Natural killer cell (primary cell): ENCODE measurements around the gene GABBR2. TPM values are rescaled to one million over a fixed set of nuclear protein-coding genes. Genes with fewer than 3 reads are reported as not detected.
"Not testable (repeated sequence)": the region's sequence is repeated elsewhere in the genome, so short reads cannot be mapped to it uniquely, and the experiment has no call there.

Experiments used
- ATAC-seq, 3 donors: fragments of 150-1000 bp in 2 of 3; fragments of 200-7000 bp in 1 of 3; cut with Tn5 transposase; 1 replicate in 1 of 3; 2 replicates in 2 of 3; pipeline ENCODE4 v1.10.0; 2021; ENCODE audit warnings: mild to moderate bottlenecking in 2 of 3, moderate library complexity in 2 of 3
- DNase-seq, 2 donors: peaks; one replicate each; pipeline versions ENCODE4 v3.0.0 to v3.0.0-alpha.2; 2013 to 2021; ENCODE audit warnings: mixed read lengths in 1 of 2
- H3K27ac ChIP-seq: one replicate; pipeline ENCODE4 v1.5.1; 2013; ENCODE audit warnings: mild to moderate bottlenecking, low read length
- H3K27me3 ChIP-seq: one replicate; pipeline ENCODE4 v1.6.1; 2013; ENCODE audit warnings: low read length; ENCODE audit not compliant: control insufficient read depth, insufficient read depth
- H3K36me3 ChIP-seq: one replicate; pipeline ENCODE4 v1.6.1; 2013; ENCODE audit warnings: low read length; ENCODE audit not compliant: control insufficient read depth, insufficient read depth
- H3K4me1 ChIP-seq: one replicate; pipeline ENCODE4 v1.6.1; 2013; ENCODE audit warnings: low read length; ENCODE audit not compliant: control insufficient read depth, insufficient read depth
- H3K4me3 ChIP-seq: one replicate; pipeline ENCODE4 v1.5.1; 2013; ENCODE audit warnings: low read length
- H3K9me3 ChIP-seq: one replicate; pipeline ENCODE4 v1.6.1; 2013; ENCODE audit warnings: low read length; ENCODE audit not compliant: control insufficient read depth, insufficient read depth
- H3K27ac Mint-ChIP-seq, 2 donors: one replicate each; pipeline ENCODE4 v1.8.0; 2022; ENCODE audit warnings: mild to moderate bottlenecking in 2 of 2, mixed read lengths in 2 of 2, moderate library complexity in 1 of 2
- H3K27me3 Mint-ChIP-seq, 2 donors: one replicate each; pipeline ENCODE4 v1.8.0; 2022; ENCODE audit warnings: low read depth in 2 of 2, mixed read lengths in 2 of 2
- H3K36me3 Mint-ChIP-seq: one replicate; pipeline ENCODE4 v1.8.0; 2022; ENCODE audit warnings: mixed read lengths
- H3K4me1 Mint-ChIP-seq, 2 donors: one replicate each; pipeline ENCODE4 v1.8.0; 2022; ENCODE audit warnings: mixed read lengths in 2 of 2
- H3K4me3 Mint-ChIP-seq: one replicate; pipeline ENCODE4 v1.8.0; 2022; ENCODE audit warnings: mild to moderate bottlenecking, moderate library complexity, mixed read lengths
- H3K9me3 Mint-ChIP-seq, 2 donors: one replicate each; pipeline ENCODE4 v1.8.0; 2022; ENCODE audit warnings: mixed read lengths in 2 of 2
- WGBS: methylation state at CpG from one replicate; pipeline ENCODE4 v1.1.7; 2013; ENCODE audit warnings: missing lambda C conversion rate; ENCODE audit not compliant: insufficient coverage; 5-methylcytosine and 5-hydroxymethylcytosine counted together
- intact Hi-C: fragments of 100-400 bp; cut with micrococcal nuclease; formaldehyde crosslinking; loops from one replicate; pipeline ENCODE4 v1.14.2; 2022
- total RNA-seq, 4 donors: library from RNA; stranded (reverse); fragments of 120-200 nt in 1 of 4; gene quantifications; one replicate each; pipeline versions ENCODE4 v1.2.3 to v1.2.4, GENCODE V29; 2013 to 2022
- TF ChIP-seq, protein P1 (sequence below): fragments of 200-600 bp; IDR thresholded peaks from one replicate; pipeline ENCODE4 v1.8.0; 2022; ENCODE audit warnings: antibody characterized with exemption

The GABBR2 gene
- total RNA-seq, 3 donors from 2014 or later (not counting 1 experiment from before 2014, with no cell fraction given) = not detected

DNA sequence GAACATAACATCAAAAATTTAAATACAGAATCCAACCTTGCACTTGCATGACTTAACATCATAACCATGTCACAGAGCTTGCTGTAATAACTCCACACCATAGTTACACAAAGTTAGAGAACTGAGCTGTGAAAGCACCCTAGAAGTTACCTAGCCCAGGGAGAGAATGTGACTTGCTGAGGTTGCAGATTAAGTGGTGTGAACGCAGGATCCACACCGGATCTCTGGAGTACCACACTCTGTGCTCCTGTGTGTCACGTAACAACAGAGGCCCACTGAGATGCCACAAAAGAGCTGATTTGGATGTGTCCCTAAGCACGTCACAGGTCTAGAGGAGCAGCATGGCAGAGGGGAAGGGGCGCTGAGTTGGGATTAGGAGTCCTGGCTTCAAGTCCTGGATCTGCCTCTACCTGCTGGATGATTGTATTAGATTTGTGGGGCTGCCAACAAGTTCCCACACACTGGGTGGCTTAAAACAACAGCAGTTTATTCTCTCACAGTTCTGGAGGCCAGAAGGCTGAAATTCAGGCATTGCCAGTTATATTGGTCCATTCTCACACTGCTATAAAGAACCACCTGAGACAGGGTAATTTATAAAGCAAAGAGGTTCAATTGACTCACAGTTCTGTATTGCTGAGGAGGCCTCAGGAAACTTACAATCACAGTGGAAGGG, 240.0 kb downstream of the GABBR2 start:
- Mint-ChIP-seq H3K9me3 (no peaks in the 10 kb centered on the region), H3K27ac (no peak overlapping the region), H3K27me3 (peaks cover 2 to 36% of the 10 kb centered on the region in 2 donors), H3K36me3 (no peaks in the 10 kb centered on the region), H3K4me1 (no peaks in the 10 kb centered on the region), H3K4me3 (no peak overlapping the region)
- Histone ChIP-seq H3K4me3 (no peak overlapping the region), H3K9me3 (no peaks in the 10 kb centered on the region), H3K4me1 (no peaks in the 10 kb centered on the region), H3K36me3 (no peaks in the 10 kb centered on the region), H3K27me3 (no peaks in the 10 kb centered on the region), H3K27ac (no peak overlapping the region)
- 90% methylated on average over 5 of the region's 5 CpGs for WGBS
- TF ChIP-seq, protein P1, sequence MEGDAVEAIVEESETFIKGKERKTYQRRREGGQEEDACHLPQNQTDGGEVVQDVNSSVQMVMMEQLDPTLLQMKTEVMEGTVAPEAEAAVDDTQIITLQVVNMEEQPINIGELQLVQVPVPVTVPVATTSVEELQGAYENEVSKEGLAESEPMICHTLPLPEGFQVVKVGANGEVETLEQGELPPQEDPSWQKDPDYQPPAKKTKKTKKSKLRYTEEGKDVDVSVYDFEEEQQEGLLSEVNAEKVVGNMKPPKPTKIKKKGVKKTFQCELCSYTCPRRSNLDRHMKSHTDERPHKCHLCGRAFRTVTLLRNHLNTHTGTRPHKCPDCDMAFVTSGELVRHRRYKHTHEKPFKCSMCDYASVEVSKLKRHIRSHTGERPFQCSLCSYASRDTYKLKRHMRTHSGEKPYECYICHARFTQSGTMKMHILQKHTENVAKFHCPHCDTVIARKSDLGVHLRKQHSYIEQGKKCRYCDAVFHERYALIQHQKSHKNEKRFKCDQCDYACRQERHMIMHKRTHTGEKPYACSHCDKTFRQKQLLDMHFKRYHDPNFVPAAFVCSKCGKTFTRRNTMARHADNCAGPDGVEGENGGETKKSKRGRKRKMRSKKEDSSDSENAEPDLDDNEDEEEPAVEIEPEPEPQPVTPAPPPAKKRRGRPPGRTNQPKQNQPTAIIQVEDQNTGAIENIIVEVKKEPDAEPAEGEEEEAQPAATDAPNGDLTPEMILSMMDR = no peak
- no peak for ATAC-seq
- DNase-seq = no peak
- intact Hi-C loops = no loop called here

DNA sequence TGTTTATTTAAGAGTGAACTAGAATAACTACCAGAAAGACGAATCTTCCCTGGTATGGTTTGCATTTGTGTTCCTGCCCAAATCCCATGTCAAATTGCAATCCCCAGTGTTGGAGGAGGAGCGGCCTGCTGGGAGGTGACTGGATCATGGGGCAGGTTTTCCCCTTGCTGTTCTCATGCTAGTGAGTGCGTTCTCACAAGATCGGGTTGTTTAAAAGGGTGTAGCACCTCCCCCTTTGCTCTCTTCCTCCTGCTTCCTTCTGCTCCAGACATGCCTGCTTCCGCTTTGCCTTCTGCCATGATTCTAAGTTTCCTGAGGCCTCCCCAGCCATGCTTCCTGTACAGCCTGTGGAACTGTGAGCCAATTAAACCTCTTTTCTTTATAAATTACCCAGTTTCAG, 242.9 kb downstream of the GABBR2 start:
- ATAC-seq = no peak
- Histone ChIP-seq H3K27me3 (no peaks in the 10 kb centered on the region), H3K9me3 (peaks cover 3% of the 10 kb centered on the region), H3K4me1 (no peaks in the 10 kb centered on the region), H3K27ac (no peak overlapping the region), H3K4me3 (no peak overlapping the region), H3K36me3 (no peaks in the 10 kb centered on the region)
- Mint-ChIP-seq H3K27me3 (peaks cover 0 to 27% of the 10 kb centered on the region in 2 donors), H3K36me3 (no peaks in the 10 kb centered on the region), H3K9me3 (peaks cover 0 to 4% of the 10 kb centered on the region in 2 donors), H3K27ac (no peak overlapping the region), H3K4me3 (no peak overlapping the region), H3K4me1 (no peaks in the 10 kb centered on the region)
- intact Hi-C loops = no loop called here
- no peak for DNase-seq
- WGBS = 72% methylated on average over 5 of the region's 5 CpGs
- TF ChIP-seq, protein P1 = no peak

DNA sequence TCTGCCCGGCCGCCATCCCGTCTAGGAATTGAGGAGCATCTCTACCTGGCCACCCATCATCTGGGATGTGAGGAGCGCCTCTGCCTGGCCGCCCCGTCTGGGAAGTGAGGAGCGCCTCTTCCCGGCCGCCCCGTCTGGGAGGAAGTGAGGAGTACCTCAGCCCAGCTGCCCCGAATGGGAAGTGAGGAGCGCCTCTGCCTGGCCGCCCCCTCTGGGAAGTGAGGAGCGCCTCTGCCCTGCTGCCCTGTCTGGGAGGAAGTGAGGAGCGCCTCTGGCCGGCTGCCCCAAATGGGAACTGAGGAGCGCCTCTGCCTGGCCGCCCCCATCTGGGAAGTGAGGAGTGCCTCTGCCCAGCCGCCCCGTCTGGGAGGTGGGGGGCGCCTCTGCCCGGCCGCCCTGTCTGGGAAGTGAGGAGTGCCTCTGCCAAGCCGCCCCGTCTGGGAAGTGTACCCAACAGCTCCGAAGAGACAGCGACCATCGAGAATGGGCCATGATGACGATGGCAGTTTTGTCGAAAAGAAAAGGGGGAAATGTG, 244.5 kb downstream of the GABBR2 start:
- DNase-seq, H3K4me1 Mint-ChIP-seq, H3K36me3 Mint-ChIP-seq, H3K27me3 ChIP-seq, ATAC-seq, H3K4me1 ChIP-seq, H3K27ac Mint-ChIP-seq, H3K4me3 ChIP-seq, intact Hi-C loops, H3K27ac ChIP-seq, H3K4me3 Mint-ChIP-seq, H3K36me3 ChIP-seq, H3K9me3 ChIP-seq: not testable (repeated sequence)
- WGBS = 95% methylated on average over 25 of the region's 30 CpGs
- peaks cover 2 to 11% of the 10 kb centered on the region in 2 donors for H3K9me3 Mint-ChIP-seq
- peaks cover 0 to 17% of the 10 kb centered on the region in 2 donors for H3K27me3 Mint-ChIP-seq

DNA sequence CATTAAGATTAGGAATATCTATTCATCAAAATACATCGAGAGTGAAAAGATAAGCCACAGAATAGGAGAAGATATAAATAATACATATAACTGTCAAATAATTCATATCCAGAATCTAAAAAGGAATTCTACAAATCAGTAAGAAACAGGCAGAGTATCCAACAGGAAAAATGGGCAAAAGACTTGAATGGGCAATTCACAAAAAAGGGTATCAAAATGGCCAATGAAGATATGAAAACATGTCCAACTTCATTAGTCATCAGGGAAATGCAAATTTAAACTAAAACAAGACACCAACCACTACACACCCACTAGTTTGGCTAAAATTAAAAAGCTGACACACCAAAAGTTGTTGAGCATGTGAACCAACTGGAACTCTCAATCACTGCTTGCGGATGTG, 246.4 kb downstream of the GABBR2 start:
- H3K27ac Mint-ChIP-seq = no peak overlapping the region
- WGBS = 100% methylated on average over 1 of the region's 2 CpGs
- no peaks in the 10 kb centered on the region for H3K4me1 Mint-ChIP-seq

More for the DNA sequence above, 246.4 kb downstream of the GABBR2 start:
- intact Hi-C loops = no loop called here
- H3K4me1 ChIP-seq = no peaks in the 10 kb centered on the region
- DNase-seq (no peak), ATAC-seq (no peak)
- no peak overlapping the region for H3K4me3 ChIP-seq
- TF ChIP-seq, protein P1 = no peak
- peaks cover 0 to 25% of the 10 kb centered on the region in 2 donors for H3K27me3 Mint-ChIP-seq
- no peak overlapping the region for H3K27ac ChIP-seq
- peaks cover 14% of the 10 kb centered on the region for H3K36me3 Mint-ChIP-seq
- no peaks in the 10 kb centered on the region for H3K36me3 ChIP-seq
- no peak overlapping the region for H3K4me3 Mint-ChIP-seq
- H3K9me3 Mint-ChIP-seq = peaks cover 4 to 15% of the 10 kb centered on the region in 2 donors
- peaks cover 2% of the 10 kb centered on the region for H3K27me3 ChIP-seq
- H3K9me3 ChIP-seq = peaks cover 10% of the 10 kb centered on the region
